ENCODE data around the gene ID1. TPM values are rescaled to one million over a fixed set of nuclear protein-coding genes. Genes with fewer than 3 reads are reported as not detected.
"Not testable (repeated sequence)": the region's sequence is repeated elsewhere in the genome, so short reads cannot be mapped to it uniquely, and the experiment has no call there.

Gene ID1
- total RNA-seq, 1 donor from 2014 or later, result 373 TPM

- DNase-seq (ENCODE audit: low spot score) (no peak), ATAC-seq (peak; percentile 36)
- intact Hi-C loops (cut with DNase I), result no loop called here
Observed at GRCh38 chr20:31572042-31572700, 32.9 kb upstream of the ID1 start.

- DNase-seq (ENCODE audit: low spot score) (peak; percentile 97), ATAC-seq (peak; percentile 92)
- intact Hi-C loops (cut with DNase I), result no loop called here
Observed at GRCh38 chr20:31572701-31573554, 32.2 kb upstream of the ID1 start.

- ATAC-seq, result no peak
- intact Hi-C loops (cut with DNase I), result no loop called here
- no peak for DNase-seq (ENCODE audit: low spot score)
Observed at GRCh38 chr20:31573555-31574321, 31.4 kb upstream of the ID1 start.

- ATAC-seq; intact Hi-C loops (cut with DNase I); DNase-seq (ENCODE audit: low spot score): not testable (repeated sequence)
Observed at GRCh38 chr20:31574986-31575385, 30.1 kb upstream of the ID1 start.

GRCh38 chr20:31576751-31577150, 28.3 kb upstream of the ID1 start:
- intact Hi-C loops (cut with DNase I), result no loop called here
- ATAC-seq, result no peak

GRCh38 chr20:31577194-31577593, 27.9 kb upstream of the ID1 start:
- no peak for ATAC-seq
- intact Hi-C loops (cut with DNase I), result no loop called here
- no peak for DNase-seq (ENCODE audit: low spot score)

More at GRCh38 chr20:31576751-31577150, 28.3 kb upstream of the ID1 start:
- no peak for DNase-seq (ENCODE audit: low spot score)

GRCh38 chr20:31578448-31579138, 26.5 kb upstream of the ID1 start:
- ATAC-seq, result no peak

GRCh38 chr20:31579245-31579644, 25.8 kb upstream of the ID1 start:
- DNase-seq (ENCODE audit: low spot score) (no peak), ATAC-seq (no peak)
- intact Hi-C loops (cut with DNase I), result no loop called here

More at GRCh38 chr20:31578448-31579138, 26.5 kb upstream of the ID1 start:
- DNase-seq (ENCODE audit: low spot score), result no peak
- intact Hi-C loops (cut with DNase I), result no loop called here

GRCh38 chr20:31579941-31580651, 25.0 kb upstream of the ID1 start:
- intact Hi-C loops (cut with DNase I); DNase-seq (ENCODE audit: low spot score); ATAC-seq: not testable (repeated sequence)

- ATAC-seq (no peak), DNase-seq (ENCODE audit: low spot score) (no peak)
- intact Hi-C loops (cut with DNase I), result no loop called here
Observed at GRCh38 chr20:31580706-31581105, 24.4 kb upstream of the ID1 start.

- intact Hi-C loops (cut with DNase I), result no loop called here
- DNase-seq (ENCODE audit: low spot score) (no peak), ATAC-seq (no peak)
Observed at GRCh38 chr20:31581391-31581790, 23.7 kb upstream of the ID1 start.

- DNase-seq (ENCODE audit: low spot score), result no peak
- ATAC-seq, result peak; percentile 75
- intact Hi-C loops (cut with DNase I), result no loop called here
Observed at GRCh38 chr20:31587545-31588389, 17.3 kb upstream of the ID1 start.

GRCh38 chr20:31590717-31591225, 14.3 kb upstream of the ID1 start:
- intact Hi-C loops (cut with DNase I), result no loop called here
- ATAC-seq, result no peak
- DNase-seq (ENCODE audit: low spot score), result no peak

- ATAC-seq (no peak), DNase-seq (ENCODE audit: low spot score) (no peak)
- intact Hi-C loops (cut with DNase I), result no loop called here
Observed at GRCh38 chr20:31593221-31594001, 11.7 kb upstream of the ID1 start.

GRCh38 chr20:31594002-31594557, 11.0 kb upstream of the ID1 start:
- intact Hi-C loops (cut with DNase I), result no loop called here
- DNase-seq (ENCODE audit: low spot score) (no peak), ATAC-seq (no peak)

All from sciatic nerve (tissue), 2 donors.